Renal cortex interstitium (tissue), 11 donors: Measurements from ENCODE around the gene PPP2R2B. TPM values are rescaled to one million over a fixed set of nuclear protein-coding genes. Genes with fewer than 3 reads are reported as not detected.
"Not testable (repeated sequence)": the region's sequence is repeated elsewhere in the genome, so short reads cannot be mapped to it uniquely, and the experiment has no call there.

Experiments
- DNase-seq, 11 donors: peaks; one replicate each; pipeline ENCODE4 v3.0.0-alpha.2; 2013; ENCODE audit warnings: low read depth in 9 of 11, low spot score in 4 of 11; ENCODE audit errors: extremely low read depth in 1 of 11
- polyA plus RNA-seq, 3 donors: library from polyadenylated mRNA; unstranded; fragments of 120-200 nt; gene quantifications; one replicate each; pipeline ENCODE4 v1.2.1, GENCODE V29; 2013; ENCODE audit not compliant: insufficient read length in 3 of 3

PPP2R2B gene
- polyA plus RNA-seq, 3 donors, result 12.4 to 15.4 (median 14.8) TPM

- DNase-seq, result no peak
Observed at GRCh38 chr5:146645342-146645741, 233.2 kb downstream of the PPP2R2B start.

- no peak for DNase-seq
Observed at GRCh38 chr5:146644831-146645230, 233.7 kb downstream of the PPP2R2B start.

GRCh38 chr5:146643776-146644175 lies 234.8 kb downstream of the PPP2R2B start:
- no peak for DNase-seq

DNA sequence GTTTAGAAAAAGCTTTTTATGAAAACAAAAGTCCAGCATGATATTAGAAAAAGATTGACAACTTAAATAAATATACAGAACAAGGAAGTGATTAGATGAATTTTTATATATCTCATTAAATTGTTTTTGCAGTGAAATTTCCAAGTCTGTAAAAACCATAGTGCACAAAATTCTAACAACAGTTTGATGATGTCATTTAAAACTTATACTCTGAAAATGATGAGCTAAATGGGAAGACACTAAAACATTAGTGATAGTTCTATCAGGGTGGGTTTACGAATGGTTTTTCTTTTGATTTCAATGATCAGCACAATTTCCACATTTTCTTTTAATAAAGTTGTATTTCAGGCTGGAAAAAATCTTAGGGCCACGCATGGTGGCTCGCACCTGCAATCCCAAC lies 236.1 kb downstream of the PPP2R2B start:
- no peak for DNase-seq

GRCh38 chr5:146641941-146642340 lies 236.6 kb downstream of the PPP2R2B start:
- no peak for DNase-seq

GRCh38 chr5:146640285-146640896 lies 238.2 kb downstream of the PPP2R2B start:
- no peak for DNase-seq

GRCh38 chr5:146635443-146635842 lies 243.1 kb downstream of the PPP2R2B start:
- DNase-seq, result no peak

- DNase-seq, result peak in 1 of 11 donors; percentile 45
Observed at GRCh38 chr5:146633323-146633764, 245.2 kb downstream of the PPP2R2B start.

DNA sequence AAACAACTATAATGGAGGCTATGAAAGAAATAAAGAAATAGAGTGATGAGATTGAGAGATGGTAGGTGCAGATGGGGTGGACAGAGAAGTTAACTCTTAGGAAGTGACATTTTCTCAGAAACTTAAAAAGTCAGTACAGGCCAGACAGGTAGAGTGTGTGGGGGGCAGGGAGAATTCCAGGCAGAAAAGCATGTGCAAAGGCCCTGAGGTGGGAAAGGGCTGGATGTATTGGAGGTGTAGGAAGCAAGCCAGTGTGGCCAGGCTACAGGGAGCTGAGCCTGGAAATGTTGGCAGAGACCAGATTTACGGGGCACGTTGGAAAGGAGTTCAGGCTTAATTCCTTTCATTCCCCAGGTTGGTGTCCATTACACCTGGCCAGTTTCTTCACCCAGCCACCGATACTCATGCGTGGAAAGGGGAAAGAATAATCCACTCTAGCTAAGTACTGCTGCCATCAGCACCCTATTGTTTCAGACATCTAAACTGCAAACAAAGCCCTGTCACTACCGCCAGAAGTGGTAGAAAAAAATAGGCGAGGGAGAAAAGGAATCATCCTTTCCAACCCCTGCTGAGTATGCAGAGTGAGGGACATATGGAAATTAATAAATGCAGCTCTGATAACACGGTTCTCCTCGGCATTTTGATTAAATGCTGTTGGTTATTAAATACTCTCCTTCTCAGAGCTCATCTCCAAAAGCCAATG lies 245.8 kb downstream of the PPP2R2B start:
- DNase-seq, result no peak

DNA sequence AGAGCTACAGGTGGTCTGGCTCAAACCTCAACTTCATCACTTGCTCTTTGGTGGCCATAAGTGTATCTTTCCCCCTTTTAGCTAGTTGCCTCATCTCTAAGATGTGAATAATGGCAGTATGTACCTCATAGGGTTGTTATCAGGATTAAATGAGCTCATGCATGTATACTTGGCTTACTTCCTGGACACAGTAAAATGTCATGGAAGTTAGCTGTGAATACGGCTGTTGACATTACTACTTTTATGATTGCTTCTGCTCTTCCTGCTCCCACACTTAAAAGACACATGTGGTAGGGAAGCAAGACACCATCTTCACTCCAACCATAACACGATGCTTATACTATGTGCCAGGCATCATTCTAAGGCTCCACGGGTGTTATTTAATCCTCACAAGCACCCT lies 248.1 kb downstream of the PPP2R2B start:
- no peak for DNase-seq

DNA sequence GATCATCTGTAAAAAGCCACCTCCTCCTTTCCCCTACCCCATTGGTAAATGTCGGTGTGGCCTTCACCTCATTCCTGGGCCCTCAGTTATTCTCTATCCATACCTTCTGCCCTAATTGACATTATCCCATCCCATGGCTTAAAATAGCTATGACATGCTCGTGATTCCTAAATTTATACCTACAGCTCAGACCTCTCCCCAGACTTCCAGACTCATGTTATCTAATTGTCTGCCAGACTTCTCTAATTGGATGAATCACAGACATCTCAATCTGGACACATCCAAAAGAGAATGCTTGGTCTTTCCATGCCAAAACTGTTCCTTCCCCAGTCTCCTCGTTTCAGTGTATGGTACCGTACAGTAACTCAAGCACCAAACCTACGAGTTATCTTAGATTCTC lies 249.6 kb downstream of the PPP2R2B start:
- DNase-seq, result no peak

- DNase-seq, result no peak
Observed at GRCh38 chr5:146626936-146627335, 251.6 kb downstream of the PPP2R2B start.

DNA sequence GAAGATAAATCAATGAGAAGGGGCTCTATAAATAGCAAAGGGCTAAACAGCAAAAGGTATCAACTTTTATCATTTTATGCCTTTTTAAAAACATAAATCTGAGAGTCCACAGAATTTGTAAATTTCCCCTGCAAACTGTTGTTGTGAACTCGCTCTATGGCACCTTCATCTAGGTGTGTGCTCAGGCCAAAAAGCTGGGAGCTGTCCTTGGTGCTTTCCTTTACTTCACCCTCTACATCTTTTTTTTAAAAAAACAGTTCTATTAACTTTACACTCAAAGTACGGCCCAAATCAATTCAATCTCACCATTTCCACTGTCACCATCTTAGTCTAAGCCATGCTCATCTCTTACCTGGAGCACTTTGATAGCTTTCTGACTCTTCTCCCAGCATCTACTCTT lies 254.4 kb downstream of the PPP2R2B start:
- DNase-seq, result no peak

DNA sequence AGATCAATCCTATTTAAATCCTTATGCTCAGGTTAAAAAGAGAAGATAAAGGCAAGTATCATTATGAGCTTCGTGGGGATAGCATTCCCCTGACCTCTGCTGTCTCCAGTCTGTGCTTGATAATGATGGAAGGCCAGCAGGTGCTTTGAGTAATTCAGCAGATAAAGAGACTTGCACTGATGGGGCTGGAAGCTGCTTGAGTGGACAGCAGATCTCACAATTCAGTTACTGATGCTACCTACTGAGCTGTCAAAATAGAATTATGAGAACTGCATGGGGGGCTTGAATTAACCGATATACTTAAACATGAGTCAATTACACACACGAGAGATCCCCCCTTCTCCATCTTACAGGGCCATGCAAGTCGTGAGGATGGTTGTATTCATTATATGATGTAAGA lies 254.9 kb downstream of the PPP2R2B start:
- no peak for DNase-seq

DNA sequence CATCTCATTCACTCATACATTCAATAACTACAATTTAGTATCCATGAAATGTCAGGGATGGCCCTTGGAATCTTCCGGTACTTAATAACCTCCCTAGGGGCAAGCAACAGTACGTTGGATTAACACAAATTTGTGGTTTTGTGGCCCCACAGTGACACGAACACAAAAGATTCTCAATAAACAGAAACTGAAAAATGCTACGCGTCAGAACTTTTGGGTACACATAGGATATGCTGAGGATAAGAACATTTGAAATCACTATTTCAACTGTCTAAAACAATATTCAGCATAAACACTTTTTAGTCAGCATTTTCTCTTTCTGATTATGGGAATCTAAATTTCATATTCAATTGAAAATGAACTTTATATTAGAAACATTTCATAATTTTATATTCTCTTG lies 255.5 kb downstream of the PPP2R2B start:
- no peak for DNase-seq

GRCh38 chr5:146622391-146622790 lies 256.2 kb downstream of the PPP2R2B start:
- DNase-seq, result no peak

DNA sequence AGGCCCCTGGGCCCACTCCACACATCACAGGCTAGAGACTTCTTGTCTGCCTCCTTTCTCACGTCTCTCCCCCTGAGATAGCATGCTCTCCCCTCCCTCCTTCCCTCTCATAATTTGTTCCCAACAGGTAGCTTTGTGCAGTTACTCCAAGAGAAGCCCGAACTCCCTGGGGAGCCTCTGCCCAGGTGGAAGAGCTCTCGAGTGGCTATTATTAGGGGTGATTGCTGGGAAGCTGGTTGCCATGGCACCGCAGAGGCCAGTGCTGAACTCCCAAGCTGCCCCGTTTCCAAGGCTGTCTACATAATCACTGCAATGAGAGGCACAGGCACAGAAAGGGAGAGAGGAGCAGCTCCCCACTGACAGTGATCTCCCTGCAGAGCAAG lies 257.9 kb downstream of the PPP2R2B start:
- no peak for DNase-seq

- DNase-seq, result no peak
Observed at GRCh38 chr5:146620031-146620668, 258.4 kb downstream of the PPP2R2B start.

GRCh38 chr5:146618434-146618833 lies 260.1 kb downstream of the PPP2R2B start:
- no peak for DNase-seq

DNA sequence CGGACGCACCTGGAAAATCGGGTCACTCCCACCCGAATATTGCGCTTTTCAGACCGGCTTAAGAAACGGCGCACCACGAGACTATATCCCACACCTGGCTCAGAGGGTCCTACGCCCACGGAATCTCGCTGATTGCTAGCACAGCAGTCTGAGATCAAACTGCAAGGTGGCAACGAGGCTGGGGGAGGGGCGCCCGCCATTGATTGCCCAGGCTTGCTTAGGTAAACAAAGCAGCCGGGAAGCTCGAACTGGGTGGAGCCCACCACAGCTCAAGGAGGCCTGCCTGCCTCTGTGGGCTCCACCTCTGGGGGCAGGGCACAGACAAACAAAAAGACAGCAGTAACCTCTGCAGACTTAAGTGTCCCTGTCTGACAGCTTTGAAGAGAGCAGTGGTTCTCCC lies 268.8 kb downstream of the PPP2R2B start:
- not testable (repeated sequence) for DNase-seq
